Activated naive CD8-positive, alpha-beta T cell treated with anti-CD3 and anti-CD28 coated beads, Interleukin-2, amount 10 ng/mL, durations not matched to agents 7 days and 5 days (primary cell): ENCODE data around the gene TCF21. TPM values are rescaled to one million over a fixed set of nuclear protein-coding genes. Genes with fewer than 3 reads are reported as not detected.

Experiments used
- ATAC-seq: fragments of 150-1000 bp; cut with Tn5 transposase; one replicate; pipeline ENCODE4 v1.10.0; 2021; ENCODE audit warnings: low read depth, moderate library complexity
- POLR2A ChIA-PET: fragments of 350-600 bp; sonication (Branson Sonifier 250); formaldehyde crosslinking; loops from one replicate; lab custom pipeline; 2021; ENCODE audit warnings: antibody characterized with exemption; lab: Charles Lee
- DNase-seq: peaks from one replicate; pipeline ENCODE4 v3.0.0; 2021
- H3K27ac Mint-ChIP-seq: one replicate; pipeline ENCODE4 v1.8.0; 2022; ENCODE audit warnings: mild to moderate bottlenecking, mixed read lengths
- H3K27me3 Mint-ChIP-seq: one replicate; pipeline ENCODE4 v1.8.0; 2022; ENCODE audit warnings: mild to moderate bottlenecking, moderate library complexity, mixed read lengths
- H3K36me3 Mint-ChIP-seq: one replicate; pipeline ENCODE4 v1.8.0; 2021; ENCODE audit warnings: mild to moderate bottlenecking, mixed read lengths
- H3K4me1 Mint-ChIP-seq: one replicate; pipeline ENCODE4 v1.8.0; 2021; ENCODE audit warnings: mixed read lengths
- H3K4me3 Mint-ChIP-seq: one replicate; pipeline ENCODE4 v1.8.0; 2022; ENCODE audit warnings: mild to moderate bottlenecking, moderate library complexity, mixed read lengths
- H3K9me3 Mint-ChIP-seq: one replicate; pipeline ENCODE4 v1.8.0; 2021; ENCODE audit warnings: mixed read lengths
- total RNA-seq, 2 experiments: library from RNA; stranded (reverse); gene quantifications; one replicate each; pipeline ENCODE4 v1.2.3, GENCODE V29; 2021

TCF21 gene
- total RNA-seq, 2 experiments from 2014 or later, result not detected

GRCh38 chr6:133892813-133893691, 4.1 kb downstream of the TCF21 start:
- H3K4me1 Mint-ChIP-seq, result peaks cover 14% of the 10 kb centered on the region
- ATAC-seq, result no peak
- H3K9me3 Mint-ChIP-seq, result no peaks in the 10 kb centered on the region
- no peak for DNase-seq
- peaks cover 95% of the 10 kb centered on the region for H3K27me3 Mint-ChIP-seq
- no peaks in the 10 kb centered on the region for H3K36me3 Mint-ChIP-seq
- H3K27ac Mint-ChIP-seq, result no peak overlapping the region
- POLR2A ChIA-PET, result no interaction called here
- peak overlapping the region; percentile 54 for H3K4me3 Mint-ChIP-seq

- ATAC-seq (no peak), DNase-seq (no peak)
- H3K27ac Mint-ChIP-seq, result no peak overlapping the region
- peaks cover 14% of the 10 kb centered on the region for H3K4me1 Mint-ChIP-seq
- no peaks in the 10 kb centered on the region for H3K36me3 Mint-ChIP-seq
- H3K27me3 Mint-ChIP-seq, result peaks cover 94% of the 10 kb centered on the region
- POLR2A ChIA-PET, result no interaction called here
- no peaks in the 10 kb centered on the region for H3K9me3 Mint-ChIP-seq
- H3K4me3 Mint-ChIP-seq, result no peak overlapping the region
These were observed 5.0 kb downstream of the TCF21 start for GRCh38 chr6:133893946-133894345.

- DNase-seq (no peak), ATAC-seq (no peak)
- H3K27me3 Mint-ChIP-seq, result peaks cover 91% of the 10 kb centered on the region
- H3K36me3 Mint-ChIP-seq, result no peaks in the 10 kb centered on the region
- no peak overlapping the region for H3K4me3 Mint-ChIP-seq
- H3K27ac Mint-ChIP-seq, result no peak overlapping the region
- peaks cover 14% of the 10 kb centered on the region for H3K4me1 Mint-ChIP-seq
- no peaks in the 10 kb centered on the region for H3K9me3 Mint-ChIP-seq
- POLR2A ChIA-PET, result no interaction called here
These were observed 5.5 kb downstream of the TCF21 start for GRCh38 chr6:133894369-133894768.

GRCh38 chr6:133894795-133895358, 6.0 kb downstream of the TCF21 start:
- H3K27me3 Mint-ChIP-seq, result peaks cover 87% of the 10 kb centered on the region
- ATAC-seq (no peak), DNase-seq (no peak)
- H3K4me3 Mint-ChIP-seq, result no peak overlapping the region
- no peaks in the 10 kb centered on the region for H3K9me3 Mint-ChIP-seq
- H3K36me3 Mint-ChIP-seq, result no peaks in the 10 kb centered on the region
- H3K27ac Mint-ChIP-seq, result no peak overlapping the region
- H3K4me1 Mint-ChIP-seq, result peaks cover 13% of the 10 kb centered on the region
- POLR2A ChIA-PET, result no interaction called here

GRCh38 chr6:133895573-133896343, 6.8 kb downstream of the TCF21 start:
- Mint-ChIP-seq H3K9me3 (no peaks in the 10 kb centered on the region), H3K4me1 (peaks cover 11% of the 10 kb centered on the region), H3K36me3 (no peaks in the 10 kb centered on the region), H3K27ac (no peak overlapping the region), H3K27me3 (peaks cover 80% of the 10 kb centered on the region), H3K4me3 (no peak overlapping the region)
- DNase-seq (no peak), ATAC-seq (no peak)
- POLR2A ChIA-PET, result no interaction called here

- no peaks in the 10 kb centered on the region for H3K36me3 Mint-ChIP-seq
- no peak overlapping the region for H3K4me3 Mint-ChIP-seq
- no peak for DNase-seq
- H3K27ac Mint-ChIP-seq, result no peak overlapping the region
- POLR2A ChIA-PET, result no interaction called here
- peaks cover 74% of the 10 kb centered on the region for H3K27me3 Mint-ChIP-seq
- peaks cover 9% of the 10 kb centered on the region for H3K4me1 Mint-ChIP-seq
- no peaks in the 10 kb centered on the region for H3K9me3 Mint-ChIP-seq
- no peak for ATAC-seq
These were observed 7.4 kb downstream of the TCF21 start for GRCh38 chr6:133896344-133896721.

- POLR2A ChIA-PET, result no interaction called here
- Mint-ChIP-seq H3K4me3 (no peak overlapping the region), H3K9me3 (no peaks in the 10 kb centered on the region), H3K4me1 (peaks cover 1% of the 10 kb centered on the region), H3K27ac (no peak overlapping the region), H3K36me3 (no peaks in the 10 kb centered on the region), H3K27me3 (peaks cover 62% of the 10 kb centered on the region)
- ATAC-seq (no peak), DNase-seq (no peak)
These were observed 9.3 kb downstream of the TCF21 start for GRCh38 chr6:133898263-133898662.

- POLR2A ChIA-PET, result no interaction called here
- Mint-ChIP-seq H3K4me1 (no peaks in the 10 kb centered on the region), H3K27me3 (peaks cover 62% of the 10 kb centered on the region), H3K36me3 (no peaks in the 10 kb centered on the region), H3K27ac (no peak overlapping the region), H3K9me3 (no peaks in the 10 kb centered on the region), H3K4me3 (no peak overlapping the region)
- DNase-seq (no peak), ATAC-seq (no peak)
These were observed 10.6 kb downstream of the TCF21 start for GRCh38 chr6:133899556-133899955.

GRCh38 chr6:133903855-133904254, 14.9 kb downstream of the TCF21 start:
- H3K27ac Mint-ChIP-seq, result no peak overlapping the region
- DNase-seq (no peak), ATAC-seq (no peak)
- no peak overlapping the region for H3K4me3 Mint-ChIP-seq
- no peaks in the 10 kb centered on the region for H3K4me1 Mint-ChIP-seq
- peaks cover 49% of the 10 kb centered on the region for H3K27me3 Mint-ChIP-seq
- H3K36me3 Mint-ChIP-seq, result no peaks in the 10 kb centered on the region
- H3K9me3 Mint-ChIP-seq, result no peaks in the 10 kb centered on the region
- POLR2A ChIA-PET, result no interaction called here

- H3K36me3 Mint-ChIP-seq, result no peaks in the 10 kb centered on the region
- no peak for DNase-seq
- POLR2A ChIA-PET, result no interaction called here
- H3K4me1 Mint-ChIP-seq, result no peaks in the 10 kb centered on the region
- H3K27me3 Mint-ChIP-seq, result peaks cover 57% of the 10 kb centered on the region
- no peaks in the 10 kb centered on the region for H3K9me3 Mint-ChIP-seq
- ATAC-seq, result no peak
- H3K4me3 Mint-ChIP-seq, result no peak overlapping the region
- H3K27ac Mint-ChIP-seq, result no peak overlapping the region
These were observed 17.1 kb downstream of the TCF21 start for GRCh38 chr6:133906050-133906449.

GRCh38 chr6:133916650-133917151, 27.8 kb downstream of the TCF21 start:
- DNase-seq, result peak; percentile 76
- POLR2A ChIA-PET, result no interaction called here
- Mint-ChIP-seq H3K4me1 (peaks cover 6% of the 10 kb centered on the region), H3K4me3 (no peak overlapping the region), H3K27ac (no peak overlapping the region), H3K36me3 (no peaks in the 10 kb centered on the region), H3K27me3 (peaks cover 29% of the 10 kb centered on the region), H3K9me3 (no peaks in the 10 kb centered on the region)
- peak; percentile 65 for ATAC-seq

- H3K4me3 Mint-ChIP-seq, result no peak overlapping the region
- no peak overlapping the region for H3K27ac Mint-ChIP-seq
- no peaks in the 10 kb centered on the region for H3K9me3 Mint-ChIP-seq
- no peak for ATAC-seq
- H3K4me1 Mint-ChIP-seq, result peaks cover 6% of the 10 kb centered on the region
- no peak for DNase-seq
- H3K27me3 Mint-ChIP-seq, result peaks cover 20% of the 10 kb centered on the region
- POLR2A ChIA-PET, result no interaction called here
- no peaks in the 10 kb centered on the region for H3K36me3 Mint-ChIP-seq
These were observed 28.9 kb downstream of the TCF21 start for GRCh38 chr6:133917781-133918180.

- POLR2A ChIA-PET, result no interaction called here
- H3K9me3 Mint-ChIP-seq, result no peaks in the 10 kb centered on the region
These were observed 29.5 kb downstream of the TCF21 start for GRCh38 chr6:133918208-133918930.

More at GRCh38 chr6:133918208-133918930, 29.5 kb downstream of the TCF21 start:
- no peak overlapping the region for H3K4me3 Mint-ChIP-seq
- DNase-seq (no peak), ATAC-seq (no peak)
- H3K36me3 Mint-ChIP-seq, result no peaks in the 10 kb centered on the region
- H3K27ac Mint-ChIP-seq, result no peak overlapping the region
- peaks cover 14% of the 10 kb centered on the region for H3K27me3 Mint-ChIP-seq
- H3K4me1 Mint-ChIP-seq, result peaks cover 6% of the 10 kb centered on the region
